ENCODE measurements around the gene ITGAE.

- TF ChIP-seq CTCF (conservative IDR thresholded peaks at IDR 0.05 in 1 of 2, IDR thresholded peaks at IDR 0.05 in 1 of 2; ENCODE audit: extremely low read depth in 1 of 2, insufficient read depth in 1 of 2, low read depth in 1 of 2, low read length in 2 of 2) (no peak), EZH2 (IDR thresholded peaks at IDR 0.05; ENCODE audit: borderline replicate concordance, low read length) (no peak)
Observed at GRCh38 chr17:3712811-3713463, 88.1 kb downstream of the ITGAE start.
